Measurements from ENCODE around the gene CUBN.

The CUBN gene

DNA sequence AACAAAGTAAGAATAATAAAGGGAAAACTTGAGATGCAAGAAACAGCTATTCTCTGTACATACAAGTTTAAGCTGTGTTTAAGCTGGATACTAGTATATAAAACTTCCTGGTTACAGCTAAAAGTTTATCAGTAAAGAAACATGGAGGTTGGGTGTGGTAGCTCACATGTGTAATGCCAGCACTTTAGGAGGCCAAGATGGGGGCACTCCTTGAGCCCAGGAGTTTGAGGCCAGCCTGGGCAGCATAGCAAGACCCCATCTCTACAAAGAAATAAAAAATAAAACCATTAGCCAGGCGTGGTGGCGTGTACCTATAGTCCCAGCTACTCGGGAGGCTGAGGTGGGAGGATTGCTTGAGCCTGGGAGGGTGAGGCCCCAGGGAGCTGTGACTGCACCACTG is 315.6 kb downstream of the CUBN start:
- Histone ChIP-seq H3K4me3 (replicated peaks; ENCODE audit: insufficient read depth, low read length) (no peak overlapping the region), H3K27me3 (ENCODE audit: insufficient read depth, poor library complexity, severe bottlenecking) (no peaks in the 10 kb centered on the region), H3K27ac (replicated peaks) (no peak overlapping the region)
- no peak for TF ChIP-seq SPI1 (IDR thresholded peaks at IDR 0.05; ENCODE audit: borderline replicate concordance, low read depth)
- TF ChIP-seq POLR2AphosphoS5 (IDR thresholded peaks at IDR 0.05; ENCODE audit: low read depth): no peak
- TF ChIP-seq, protein P1, sequence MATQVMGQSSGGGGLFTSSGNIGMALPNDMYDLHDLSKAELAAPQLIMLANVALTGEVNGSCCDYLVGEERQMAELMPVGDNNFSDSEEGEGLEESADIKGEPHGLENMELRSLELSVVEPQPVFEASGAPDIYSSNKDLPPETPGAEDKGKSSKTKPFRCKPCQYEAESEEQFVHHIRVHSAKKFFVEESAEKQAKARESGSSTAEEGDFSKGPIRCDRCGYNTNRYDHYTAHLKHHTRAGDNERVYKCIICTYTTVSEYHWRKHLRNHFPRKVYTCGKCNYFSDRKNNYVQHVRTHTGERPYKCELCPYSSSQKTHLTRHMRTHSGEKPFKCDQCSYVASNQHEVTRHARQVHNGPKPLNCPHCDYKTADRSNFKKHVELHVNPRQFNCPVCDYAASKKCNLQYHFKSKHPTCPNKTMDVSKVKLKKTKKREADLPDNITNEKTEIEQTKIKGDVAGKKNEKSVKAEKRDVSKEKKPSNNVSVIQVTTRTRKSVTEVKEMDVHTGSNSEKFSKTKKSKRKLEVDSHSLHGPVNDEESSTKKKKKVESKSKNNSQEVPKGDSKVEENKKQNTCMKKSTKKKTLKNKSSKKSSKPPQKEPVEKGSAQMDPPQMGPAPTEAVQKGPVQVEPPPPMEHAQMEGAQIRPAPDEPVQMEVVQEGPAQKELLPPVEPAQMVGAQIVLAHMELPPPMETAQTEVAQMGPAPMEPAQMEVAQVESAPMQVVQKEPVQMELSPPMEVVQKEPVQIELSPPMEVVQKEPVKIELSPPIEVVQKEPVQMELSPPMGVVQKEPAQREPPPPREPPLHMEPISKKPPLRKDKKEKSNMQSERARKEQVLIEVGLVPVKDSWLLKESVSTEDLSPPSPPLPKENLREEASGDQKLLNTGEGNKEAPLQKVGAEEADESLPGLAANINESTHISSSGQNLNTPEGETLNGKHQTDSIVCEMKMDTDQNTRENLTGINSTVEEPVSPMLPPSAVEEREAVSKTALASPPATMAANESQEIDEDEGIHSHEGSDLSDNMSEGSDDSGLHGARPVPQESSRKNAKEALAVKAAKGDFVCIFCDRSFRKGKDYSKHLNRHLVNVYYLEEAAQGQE (IDR thresholded peaks at IDR 0.05; ENCODE audit: insufficient replicate concordance, low read depth): no peak
- no peak for TF ChIP-seq GABPA (IDR thresholded peaks at IDR 0.05; ENCODE audit: low read depth)
- TF ChIP-seq, protein P2, sequence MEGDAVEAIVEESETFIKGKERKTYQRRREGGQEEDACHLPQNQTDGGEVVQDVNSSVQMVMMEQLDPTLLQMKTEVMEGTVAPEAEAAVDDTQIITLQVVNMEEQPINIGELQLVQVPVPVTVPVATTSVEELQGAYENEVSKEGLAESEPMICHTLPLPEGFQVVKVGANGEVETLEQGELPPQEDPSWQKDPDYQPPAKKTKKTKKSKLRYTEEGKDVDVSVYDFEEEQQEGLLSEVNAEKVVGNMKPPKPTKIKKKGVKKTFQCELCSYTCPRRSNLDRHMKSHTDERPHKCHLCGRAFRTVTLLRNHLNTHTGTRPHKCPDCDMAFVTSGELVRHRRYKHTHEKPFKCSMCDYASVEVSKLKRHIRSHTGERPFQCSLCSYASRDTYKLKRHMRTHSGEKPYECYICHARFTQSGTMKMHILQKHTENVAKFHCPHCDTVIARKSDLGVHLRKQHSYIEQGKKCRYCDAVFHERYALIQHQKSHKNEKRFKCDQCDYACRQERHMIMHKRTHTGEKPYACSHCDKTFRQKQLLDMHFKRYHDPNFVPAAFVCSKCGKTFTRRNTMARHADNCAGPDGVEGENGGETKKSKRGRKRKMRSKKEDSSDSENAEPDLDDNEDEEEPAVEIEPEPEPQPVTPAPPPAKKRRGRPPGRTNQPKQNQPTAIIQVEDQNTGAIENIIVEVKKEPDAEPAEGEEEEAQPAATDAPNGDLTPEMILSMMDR (IDR thresholded peaks at IDR 0.05; ENCODE audit: insufficient read depth, low read length): no peak
- no peak for DNase-seq (ENCODE audit: low read depth in 1 of 2, low spot score in 1 of 2)

DNA sequence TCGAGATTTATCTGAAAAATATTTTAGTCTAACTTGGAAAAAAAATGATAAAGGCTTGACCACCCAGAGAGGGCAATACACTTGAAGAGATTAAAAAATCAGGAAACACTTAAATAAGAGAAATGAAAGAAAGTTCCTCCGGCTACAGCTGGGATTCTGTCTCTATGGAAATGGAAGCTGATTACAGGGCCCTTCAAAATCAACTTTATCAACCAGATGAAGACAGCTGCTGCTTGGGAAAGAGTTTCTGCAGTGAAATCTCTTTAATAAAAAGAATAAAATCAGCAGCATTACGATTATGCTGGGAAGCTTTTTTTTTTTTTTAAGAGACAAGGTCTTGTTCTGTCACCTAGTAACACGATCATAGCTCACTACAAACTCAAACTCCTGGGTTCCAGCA is 316.9 kb downstream of the CUBN start:
- H3K4me3 ChIP-seq (replicated peaks; ENCODE audit: insufficient read depth, low read length): no peak overlapping the region
- no peak for DNase-seq (ENCODE audit: low read depth in 1 of 2, low spot score in 1 of 2)
- H3K27me3 ChIP-seq (ENCODE audit: insufficient read depth, poor library complexity, severe bottlenecking): no peaks in the 10 kb centered on the region
- H3K27ac ChIP-seq (replicated peaks): no peak overlapping the region
- TF ChIP-seq, protein P1 (IDR thresholded peaks at IDR 0.05; ENCODE audit: insufficient replicate concordance, low read depth): no peak
- TF ChIP-seq SPI1 (IDR thresholded peaks at IDR 0.05; ENCODE audit: borderline replicate concordance, low read depth): no peak

DNA sequence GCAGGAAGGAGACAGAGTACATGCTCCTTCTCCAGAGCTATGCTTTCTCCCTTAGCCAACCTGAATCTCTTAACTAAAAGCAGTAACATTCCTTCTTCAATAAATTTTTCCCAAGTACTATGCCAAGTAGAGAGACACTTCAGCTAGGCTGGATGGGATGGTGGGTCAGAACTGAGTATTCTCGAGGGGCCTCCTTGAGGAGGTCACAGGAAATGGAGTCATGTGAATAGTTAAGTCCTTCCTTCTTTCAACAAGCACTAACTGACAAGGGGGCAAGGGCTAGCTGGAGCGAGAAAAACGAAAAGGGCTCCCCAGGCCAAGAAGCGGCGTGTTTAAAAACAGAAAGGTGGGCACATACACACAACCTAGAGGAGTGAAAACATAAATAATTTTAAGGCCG is 317.8 kb downstream of the CUBN start:
- Histone ChIP-seq H3K27ac (replicated peaks) (no peak overlapping the region), H3K27me3 (ENCODE audit: insufficient read depth, poor library complexity, severe bottlenecking) (no peaks in the 10 kb centered on the region), H3K4me3 (replicated peaks; ENCODE audit: insufficient read depth, low read length) (no peak overlapping the region)
- no peak for TF ChIP-seq GABPA (IDR thresholded peaks at IDR 0.05; ENCODE audit: low read depth)
- TF ChIP-seq, protein P2 (IDR thresholded peaks at IDR 0.05; ENCODE audit: insufficient read depth, low read length): no peak
- no peak for TF ChIP-seq SPI1 (IDR thresholded peaks at IDR 0.05; ENCODE audit: borderline replicate concordance, low read depth)
- TF ChIP-seq, protein P1 (IDR thresholded peaks at IDR 0.05; ENCODE audit: insufficient replicate concordance, low read depth): no peak
- TF ChIP-seq POLR2AphosphoS5 (IDR thresholded peaks at IDR 0.05; ENCODE audit: low read depth): no peak
- no peak for DNase-seq (ENCODE audit: low read depth in 1 of 2, low spot score in 1 of 2)

DNA sequence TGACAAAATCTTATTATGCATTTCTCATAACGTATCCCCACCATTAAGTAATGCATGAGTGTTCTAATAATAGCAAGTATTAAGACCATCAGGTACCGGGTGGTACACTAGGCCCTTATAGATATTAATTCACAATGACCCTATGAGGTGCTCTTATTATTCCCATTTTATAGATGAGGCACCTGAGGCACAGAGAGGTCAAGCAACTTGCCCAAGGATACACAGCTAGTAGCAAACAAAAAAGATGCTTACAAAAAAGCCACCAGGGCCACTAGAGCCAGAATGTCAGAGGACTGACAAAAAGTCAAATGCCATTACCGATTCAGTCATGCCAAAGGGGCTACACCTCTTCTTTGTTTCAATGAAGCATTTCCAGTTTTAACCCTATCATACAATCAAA is 318.3 kb downstream of the CUBN start:
- DNase-seq (ENCODE audit: low read depth in 1 of 2, low spot score in 1 of 2): no peak
- Histone ChIP-seq H3K27me3 (ENCODE audit: insufficient read depth, poor library complexity, severe bottlenecking) (no peaks in the 10 kb centered on the region), H3K27ac (replicated peaks) (no peak overlapping the region), H3K4me3 (replicated peaks; ENCODE audit: insufficient read depth, low read length) (no peak overlapping the region)
- TF ChIP-seq SPI1 (IDR thresholded peaks at IDR 0.05; ENCODE audit: borderline replicate concordance, low read depth) (no peak), POLR2AphosphoS5 (IDR thresholded peaks at IDR 0.05; ENCODE audit: low read depth) (no peak), GABPA (IDR thresholded peaks at IDR 0.05; ENCODE audit: low read depth) (no peak)
- TF ChIP-seq, protein P1 (IDR thresholded peaks at IDR 0.05; ENCODE audit: insufficient replicate concordance, low read depth): no peak
- TF ChIP-seq, protein P2 (IDR thresholded peaks at IDR 0.05; ENCODE audit: insufficient read depth, low read length): no peak
